Measurements from ENCODE around the gene LIN28B.

LIN28B gene

DNA sequence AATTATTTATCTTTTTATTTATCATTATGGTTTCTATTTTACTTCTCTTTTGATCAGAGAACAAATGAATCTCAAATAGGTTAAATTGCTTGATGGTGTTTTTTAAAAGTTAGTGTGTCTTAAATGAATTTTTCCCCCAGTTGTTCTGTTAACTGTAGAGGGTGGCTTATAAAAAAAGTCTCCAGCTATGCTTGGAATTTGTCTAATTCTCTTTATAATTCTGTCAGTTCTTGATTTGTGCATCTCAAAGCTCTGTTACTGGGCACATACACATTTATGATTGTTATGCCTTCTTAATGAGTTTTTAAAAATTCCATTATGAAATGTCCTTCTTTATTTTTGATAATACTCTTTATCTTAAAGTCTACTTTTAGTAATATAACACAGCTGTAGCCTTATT, 58.0 kb downstream of the LIN28B start:
- DNase-seq (ENCODE audit: low spot score): no peak

DNA sequence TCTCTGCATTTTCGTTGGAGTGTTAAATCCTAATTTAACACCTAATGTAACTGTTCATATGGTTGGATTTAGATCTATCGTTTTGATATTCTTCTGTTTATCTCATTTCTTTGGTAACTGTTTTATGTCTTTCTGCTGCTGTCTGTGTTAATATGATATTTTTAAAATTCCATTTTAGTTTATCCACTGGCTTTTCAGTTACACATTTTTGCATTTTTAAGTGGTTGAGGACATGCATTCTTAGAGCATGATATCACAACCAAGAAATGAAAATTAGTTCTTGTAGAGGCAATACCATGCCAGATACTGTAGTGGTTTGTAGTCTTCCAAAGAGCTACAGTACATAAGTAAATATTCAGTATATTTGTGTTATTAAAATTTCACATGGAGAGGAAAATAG, 58.6 kb downstream of the LIN28B start:
- DNase-seq (ENCODE audit: low spot score): no peak

- DNase-seq (ENCODE audit: low spot score): no peak
Measured at GRCh38 chr6:105019285-105019684, 62.4 kb downstream of the LIN28B start.

DNA sequence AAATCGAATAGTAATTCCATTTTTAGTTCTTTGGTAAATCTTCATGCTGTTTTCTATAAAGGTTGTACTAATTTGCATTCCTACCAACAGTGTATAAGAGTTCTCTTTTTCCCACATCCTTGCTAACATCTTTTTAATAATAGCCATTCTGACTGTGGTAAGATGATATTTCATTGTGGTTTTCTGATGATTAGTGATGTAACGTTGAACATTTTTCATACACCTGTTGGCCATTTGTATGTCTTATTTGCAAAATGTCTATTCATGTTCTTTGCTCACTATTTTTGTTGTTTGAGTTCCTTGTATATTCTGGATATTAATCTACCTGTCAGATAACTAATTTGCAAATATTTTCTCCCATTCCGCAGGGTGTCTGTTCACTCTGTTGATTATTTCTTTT, 64.5 kb downstream of the LIN28B start:
- no peak for DNase-seq (ENCODE audit: low spot score)

DNA sequence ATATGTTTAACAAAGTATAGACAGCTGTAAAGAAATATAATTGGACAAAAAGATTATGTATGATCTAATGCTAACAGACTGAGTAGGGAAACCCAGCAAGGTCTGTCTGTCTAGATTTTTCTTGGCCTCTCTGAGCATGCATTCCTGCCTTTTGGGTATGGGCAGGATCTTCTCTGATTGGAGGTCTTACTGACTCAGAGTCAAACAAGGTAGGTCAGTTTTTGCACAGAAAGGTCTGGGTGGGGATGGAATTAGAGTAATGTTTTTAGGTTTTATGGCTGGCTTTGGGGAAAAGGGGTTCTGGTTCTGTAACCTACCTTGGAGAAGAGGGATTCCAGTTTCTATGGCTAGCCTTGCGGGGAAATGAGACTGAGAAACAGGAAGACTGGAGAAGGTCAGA, 65.5 kb downstream of the LIN28B start:
- DNase-seq (ENCODE audit: low spot score): no peak

DNA sequence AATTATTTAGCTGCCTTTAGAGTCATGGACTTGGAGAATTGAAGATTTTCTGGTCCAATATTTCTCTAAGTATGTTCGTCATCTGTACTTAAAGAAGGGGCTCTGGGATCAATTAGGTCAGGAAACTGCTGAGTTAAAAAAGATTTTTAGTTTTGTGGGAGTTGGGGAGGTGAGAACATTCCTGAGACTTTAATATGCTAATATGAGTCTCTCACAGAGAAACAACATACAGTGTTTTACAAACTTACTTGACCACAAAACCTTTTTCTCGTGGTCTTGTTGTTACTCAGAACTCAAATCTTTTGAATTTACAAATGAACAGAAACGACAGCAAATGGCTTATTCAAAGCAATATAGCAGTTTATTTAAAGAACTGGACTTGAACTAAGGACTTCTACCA, 67.9 kb downstream of the LIN28B start:
- DNase-seq (ENCODE audit: low spot score): no peak

GRCh38 chr6:105028898-105029297, 72.0 kb downstream of the LIN28B start:
- DNase-seq (ENCODE audit: low spot score): no peak

- no peak for DNase-seq (ENCODE audit: low spot score)
Measured at GRCh38 chr6:105029581-105029980, 72.7 kb downstream of the LIN28B start.

DNA sequence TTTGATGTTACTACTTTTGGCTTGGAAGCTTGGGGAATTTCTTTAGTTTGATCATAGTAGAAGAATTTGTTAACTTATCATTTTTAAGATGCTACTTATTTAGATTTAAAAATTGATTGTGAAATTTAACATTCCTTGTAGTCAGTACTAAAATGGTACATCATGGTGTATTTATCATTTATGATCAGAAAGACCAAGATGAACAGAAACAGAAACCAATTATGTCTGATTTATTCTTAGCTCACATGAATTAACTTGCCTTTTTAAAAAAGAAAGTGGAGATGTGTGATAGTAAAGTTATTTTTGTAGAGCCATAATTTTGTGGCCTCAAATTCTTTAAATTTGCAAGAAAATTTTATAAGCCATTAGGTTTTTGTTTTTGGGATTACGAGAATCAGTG, 77.6 kb downstream of the LIN28B start:
- no peak for DNase-seq (ENCODE audit: low spot score)

DNA sequence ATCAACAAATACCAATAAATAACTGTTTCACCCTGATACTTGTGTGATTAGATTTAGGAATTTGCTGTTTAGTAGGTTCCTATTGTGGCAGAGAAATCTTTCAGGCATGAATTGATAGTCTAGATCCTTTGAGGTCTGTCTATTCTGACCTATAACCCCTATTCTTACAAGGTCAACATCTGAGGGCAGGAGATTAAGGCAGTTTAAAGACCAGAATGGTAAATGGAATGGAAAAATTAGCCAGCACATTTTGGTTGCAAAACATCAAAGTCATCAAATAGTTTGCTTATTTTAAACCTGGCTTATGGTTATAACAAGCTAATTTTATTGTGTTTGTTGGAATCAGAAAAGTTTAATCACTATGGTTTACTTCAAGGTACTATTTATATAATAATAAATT, 78.4 kb downstream of the LIN28B start:
- DNase-seq (ENCODE audit: low spot score): no peak

DNA sequence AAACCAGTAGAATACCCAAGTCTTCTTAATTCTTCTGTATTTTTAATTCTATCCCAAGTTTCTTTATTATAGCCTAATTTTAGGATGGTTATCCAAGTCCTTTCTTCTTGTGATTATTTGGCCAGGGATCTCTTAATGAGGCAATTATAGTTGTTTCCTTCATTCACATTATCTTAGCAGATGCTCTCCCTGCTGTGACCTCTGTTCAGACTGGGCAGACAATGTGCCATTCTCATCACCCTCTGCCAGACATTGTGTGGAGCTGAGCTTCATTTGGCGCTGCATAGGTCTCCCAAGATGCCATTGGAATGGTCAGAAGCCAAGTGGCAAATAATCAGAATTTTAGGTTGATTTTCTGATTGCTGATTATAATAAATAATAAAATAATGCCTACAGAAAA, 79.4 kb downstream of the LIN28B start:
- no peak for DNase-seq (ENCODE audit: low spot score)

DNA sequence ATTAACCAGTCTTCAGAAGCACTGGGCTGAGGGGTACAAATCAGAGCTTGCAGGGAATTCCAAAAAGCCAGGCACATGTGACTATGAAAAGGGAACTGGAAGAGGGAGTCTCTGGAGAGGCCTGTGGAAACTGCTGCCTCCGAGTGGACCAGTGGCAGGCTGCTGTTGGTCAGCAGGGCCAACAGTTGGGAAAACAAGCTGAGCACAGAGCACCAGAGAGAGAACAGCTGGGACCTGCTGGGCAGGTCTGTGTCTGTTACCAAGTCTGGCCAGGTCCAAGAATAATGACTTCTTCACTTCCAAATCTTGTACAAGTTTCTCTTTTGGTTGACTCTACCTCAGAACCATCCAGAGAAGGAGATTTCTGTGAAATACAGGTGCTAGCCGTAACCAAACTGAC, 81.4 kb downstream of the LIN28B start:
- DNase-seq (ENCODE audit: low spot score): no peak

- DNase-seq (ENCODE audit: low spot score): no peak
Measured at GRCh38 chr6:105041880-105042279, 85.0 kb downstream of the LIN28B start.

GRCh38 chr6:105042648-105043047, 85.7 kb downstream of the LIN28B start:
- no peak for DNase-seq (ENCODE audit: low spot score)

- no peak for DNase-seq (ENCODE audit: low spot score)
Measured at GRCh38 chr6:105043979-105044378, 87.1 kb downstream of the LIN28B start.

DNA sequence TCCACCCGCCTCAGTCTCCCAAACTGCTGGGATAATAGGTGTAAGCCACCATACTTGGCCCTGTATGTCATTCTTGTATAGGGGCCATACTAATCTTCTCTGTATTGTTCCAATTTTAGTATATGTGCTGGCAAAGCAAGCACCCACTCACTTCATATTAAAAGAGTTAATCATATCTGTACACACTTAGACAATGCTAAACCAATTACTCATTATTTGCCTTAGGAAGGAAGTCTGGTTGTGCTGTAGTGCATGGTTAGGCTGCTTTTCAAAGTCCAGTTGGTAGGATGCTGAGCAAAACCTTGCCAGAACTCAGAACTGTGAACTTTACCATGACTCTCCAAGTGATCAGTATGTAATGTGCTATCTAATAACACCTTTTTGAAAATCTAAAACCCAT, 88.6 kb downstream of the LIN28B start:
- DNase-seq (ENCODE audit: low spot score): no peak

- no peak for DNase-seq (ENCODE audit: low spot score)
Measured at GRCh38 chr6:105051941-105052471, 95.1 kb downstream of the LIN28B start.

- no peak for DNase-seq (ENCODE audit: low spot score)
Measured at GRCh38 chr6:105056646-105057045, 99.7 kb downstream of the LIN28B start.

DNA sequence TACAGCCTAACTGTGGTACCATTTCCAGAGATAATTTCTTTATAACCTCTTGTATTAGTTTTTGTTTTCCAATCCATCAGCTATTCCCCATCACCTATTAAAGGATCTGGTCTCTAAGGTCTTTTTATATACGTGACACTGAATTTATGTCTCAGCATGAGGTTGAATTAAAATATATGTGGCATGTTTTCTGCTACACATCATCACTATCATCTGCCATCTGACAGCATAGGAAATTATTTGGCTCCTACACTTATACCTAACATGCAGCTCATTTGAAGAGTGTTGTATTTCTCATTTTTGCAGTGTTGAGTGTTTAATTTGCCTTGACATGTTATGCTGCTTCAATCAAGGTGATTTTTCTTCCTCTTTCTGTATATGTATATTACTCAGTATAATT, 100.3 kb downstream of the LIN28B start:
- DNase-seq (ENCODE audit: low spot score): no peak

- DNase-seq (ENCODE audit: low spot score): no peak
Measured at GRCh38 chr6:105058316-105058715, 101.4 kb downstream of the LIN28B start.

DNA sequence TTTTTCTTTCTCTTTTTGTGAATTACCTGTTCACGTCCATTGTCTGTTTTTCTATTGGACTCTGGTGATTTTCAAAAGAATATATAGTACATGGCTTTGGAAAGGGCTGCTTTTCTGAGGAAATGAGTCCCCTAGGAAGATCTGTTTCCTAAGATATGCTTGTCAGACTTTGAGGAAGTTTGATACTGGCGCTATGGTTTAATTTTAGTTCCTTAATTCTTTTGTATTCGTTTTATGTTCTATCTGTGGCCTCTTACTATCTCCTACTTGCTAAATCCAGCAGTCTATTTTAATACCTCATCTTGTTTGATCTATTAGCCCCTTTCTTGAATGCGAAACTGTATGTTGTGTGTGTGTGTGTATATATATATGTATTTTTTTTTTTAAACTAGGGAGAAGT, 101.9 kb downstream of the LIN28B start:
- no peak for DNase-seq (ENCODE audit: low spot score)

- DNase-seq (ENCODE audit: low spot score): no peak
Measured at GRCh38 chr6:105066233-105066632, 109.3 kb downstream of the LIN28B start.

DNA sequence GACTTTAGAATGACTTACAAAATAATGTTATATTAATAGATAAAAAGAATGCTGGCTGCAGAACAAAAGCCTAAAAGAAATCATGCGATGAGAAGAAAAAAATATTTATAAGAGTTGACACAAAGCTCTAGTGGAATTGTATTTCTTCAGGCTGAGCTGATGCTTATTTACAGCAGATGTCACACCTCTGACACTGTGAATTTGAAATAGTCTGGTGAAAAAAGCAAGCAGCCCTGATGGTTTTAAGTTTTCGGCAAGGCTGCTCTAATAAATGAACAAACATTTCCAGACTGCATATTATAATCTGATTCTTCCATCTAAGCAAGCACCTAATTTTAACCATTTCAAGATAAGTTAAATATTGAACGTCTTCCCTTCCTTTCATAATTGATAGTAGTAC, 109.9 kb downstream of the LIN28B start:
- DNase-seq (ENCODE audit: low spot score): no peak

DNA sequence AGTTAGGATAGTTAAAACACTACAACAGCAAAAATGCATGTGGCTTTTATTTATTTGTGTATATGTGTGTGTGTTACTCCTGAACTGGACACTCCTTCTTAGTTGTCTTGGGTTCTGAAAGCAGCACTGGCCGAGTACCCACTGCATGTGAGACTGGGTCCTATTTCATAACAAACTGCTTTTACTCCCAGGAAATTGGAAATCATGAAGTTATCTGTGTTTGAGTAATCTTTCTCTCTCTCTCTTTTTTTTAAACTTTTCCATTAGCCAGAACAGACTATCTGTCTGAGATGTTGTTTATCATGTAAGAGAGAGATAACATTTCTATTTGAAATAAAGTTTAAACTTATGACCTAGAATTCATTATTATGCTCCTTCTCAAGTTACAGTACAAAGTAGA, 110.4 kb downstream of the LIN28B start:
- DNase-seq (ENCODE audit: low spot score): no peak

DNA sequence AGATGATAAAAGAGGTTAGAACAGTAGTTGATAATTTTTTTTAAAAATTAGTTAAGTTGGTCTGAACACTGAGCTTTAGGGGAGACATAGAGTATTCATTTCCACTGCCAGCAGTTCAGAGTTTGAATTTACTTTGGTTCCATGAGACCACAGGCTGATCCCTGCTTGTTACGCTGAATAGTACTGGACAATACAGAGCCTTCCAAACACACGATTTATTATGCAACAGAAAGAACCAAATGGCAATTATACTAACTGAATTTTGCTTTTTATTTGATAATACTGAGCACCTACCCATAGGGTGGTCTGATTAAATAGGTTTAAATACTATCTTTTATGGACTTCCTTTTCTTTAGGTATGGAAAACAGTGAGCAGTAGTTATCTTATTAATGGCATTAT, 111.5 kb downstream of the LIN28B start:
- no peak for DNase-seq (ENCODE audit: low spot score)
